HFF-Myc (cell line): Measurements from ENCODE around the gene GPR22.

Experiments used
- DNase-seq: peaks from one replicate; pipeline ENCODE4 v3.0.0-alpha.2; 2011; ENCODE audit warnings: low read depth; ENCODE audit errors: extremely low read depth
- H3K4me3 ChIP-seq: replicated peaks from 2 replicates; pipeline ENCODE4 v1.5.1; 2011; ENCODE audit warnings: low read depth, mild to moderate bottlenecking, control low read depth, low read length
- TF ChIP-seq, protein P1 (sequence below): IDR thresholded peaks from 2 replicates; pipeline ENCODE4 v1.5.1; 2012; ENCODE audit warnings: mild to moderate bottlenecking, low read depth, low read length, control low read depth; ENCODE audit errors: missing control alignments

Gene GPR22

DNA sequence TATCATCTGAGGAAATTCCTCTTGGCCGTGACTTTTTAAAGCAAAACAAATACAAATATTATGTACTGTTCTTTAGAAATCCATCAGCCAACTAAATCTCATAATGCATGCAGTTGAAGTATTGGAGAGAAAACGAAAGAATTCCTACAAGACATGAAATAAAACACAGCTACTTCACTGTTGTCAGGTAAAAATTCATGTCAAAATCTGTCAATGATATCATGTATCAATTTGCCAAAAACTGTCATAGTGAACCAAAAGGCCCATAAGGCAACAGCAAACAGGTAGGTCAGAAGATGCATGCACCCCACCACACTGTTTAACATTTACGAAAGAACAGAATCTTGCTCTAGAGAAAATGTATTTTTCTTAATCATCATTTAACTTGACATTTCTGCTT, 2.3 kb downstream of the GPR22 start:
- TF ChIP-seq, protein P1, sequence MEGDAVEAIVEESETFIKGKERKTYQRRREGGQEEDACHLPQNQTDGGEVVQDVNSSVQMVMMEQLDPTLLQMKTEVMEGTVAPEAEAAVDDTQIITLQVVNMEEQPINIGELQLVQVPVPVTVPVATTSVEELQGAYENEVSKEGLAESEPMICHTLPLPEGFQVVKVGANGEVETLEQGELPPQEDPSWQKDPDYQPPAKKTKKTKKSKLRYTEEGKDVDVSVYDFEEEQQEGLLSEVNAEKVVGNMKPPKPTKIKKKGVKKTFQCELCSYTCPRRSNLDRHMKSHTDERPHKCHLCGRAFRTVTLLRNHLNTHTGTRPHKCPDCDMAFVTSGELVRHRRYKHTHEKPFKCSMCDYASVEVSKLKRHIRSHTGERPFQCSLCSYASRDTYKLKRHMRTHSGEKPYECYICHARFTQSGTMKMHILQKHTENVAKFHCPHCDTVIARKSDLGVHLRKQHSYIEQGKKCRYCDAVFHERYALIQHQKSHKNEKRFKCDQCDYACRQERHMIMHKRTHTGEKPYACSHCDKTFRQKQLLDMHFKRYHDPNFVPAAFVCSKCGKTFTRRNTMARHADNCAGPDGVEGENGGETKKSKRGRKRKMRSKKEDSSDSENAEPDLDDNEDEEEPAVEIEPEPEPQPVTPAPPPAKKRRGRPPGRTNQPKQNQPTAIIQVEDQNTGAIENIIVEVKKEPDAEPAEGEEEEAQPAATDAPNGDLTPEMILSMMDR, result no peak
- H3K4me3 ChIP-seq, result no peak overlapping the region
- no peak for DNase-seq

DNA sequence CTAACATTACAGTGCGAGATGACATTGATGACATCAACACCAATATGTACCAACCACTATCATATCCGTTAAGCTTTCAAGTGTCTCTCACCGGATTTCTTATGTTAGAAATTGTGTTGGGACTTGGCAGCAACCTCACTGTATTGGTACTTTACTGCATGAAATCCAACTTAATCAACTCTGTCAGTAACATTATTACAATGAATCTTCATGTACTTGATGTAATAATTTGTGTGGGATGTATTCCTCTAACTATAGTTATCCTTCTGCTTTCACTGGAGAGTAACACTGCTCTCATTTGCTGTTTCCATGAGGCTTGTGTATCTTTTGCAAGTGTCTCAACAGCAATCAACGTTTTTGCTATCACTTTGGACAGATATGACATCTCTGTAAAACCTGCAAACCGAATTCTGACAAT, 4.3 kb downstream of the GPR22 start:
- no peak for DNase-seq

DNA sequence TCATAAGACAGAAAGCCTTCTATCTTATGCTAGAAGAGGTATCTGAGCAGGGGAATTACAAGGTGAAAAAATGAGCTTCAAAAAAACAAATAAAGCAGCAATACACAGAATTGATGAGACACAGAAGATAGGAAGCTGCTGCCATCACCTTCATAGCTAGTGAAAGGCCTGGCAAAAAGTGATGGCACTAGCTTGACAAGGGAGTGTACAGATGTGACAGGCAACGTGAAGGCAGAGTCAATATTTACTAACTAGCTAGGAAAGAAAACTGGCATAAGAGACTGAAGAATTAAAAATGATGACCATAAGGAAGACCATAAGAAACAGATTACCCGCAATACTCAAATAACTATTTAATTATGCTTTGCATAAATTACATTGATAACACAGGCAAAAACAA, 9.4 kb downstream of the GPR22 start:
- no peak overlapping the region for H3K4me3 ChIP-seq
- DNase-seq, result no peak
- TF ChIP-seq, protein P1, result no peak

More for the DNA sequence above, 4.3 kb downstream of the GPR22 start:
- TF ChIP-seq, protein P1, result no peak
- H3K4me3 ChIP-seq, result no peak overlapping the region

DNA sequence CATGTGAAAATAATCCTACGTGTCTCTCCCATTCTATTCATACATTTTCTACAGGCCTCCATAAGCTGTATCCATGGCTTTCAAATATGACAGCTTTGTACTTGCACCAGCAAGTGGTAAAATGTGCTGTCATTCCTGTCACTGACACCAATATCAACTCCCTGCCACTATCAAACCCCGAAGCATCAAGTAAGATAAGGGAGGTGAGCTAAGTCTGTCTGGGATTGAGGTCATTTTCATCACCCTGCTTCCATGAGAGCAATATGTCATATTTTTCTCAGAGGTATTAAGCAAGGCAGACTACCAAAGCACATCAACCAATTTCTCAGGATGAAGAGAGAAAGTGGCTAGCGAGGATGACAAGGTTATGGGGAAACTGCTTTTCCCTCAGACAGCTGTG, 11.1 kb downstream of the GPR22 start:
- TF ChIP-seq, protein P1, result no peak
- no peak for DNase-seq
- no peak overlapping the region for H3K4me3 ChIP-seq

DNA sequence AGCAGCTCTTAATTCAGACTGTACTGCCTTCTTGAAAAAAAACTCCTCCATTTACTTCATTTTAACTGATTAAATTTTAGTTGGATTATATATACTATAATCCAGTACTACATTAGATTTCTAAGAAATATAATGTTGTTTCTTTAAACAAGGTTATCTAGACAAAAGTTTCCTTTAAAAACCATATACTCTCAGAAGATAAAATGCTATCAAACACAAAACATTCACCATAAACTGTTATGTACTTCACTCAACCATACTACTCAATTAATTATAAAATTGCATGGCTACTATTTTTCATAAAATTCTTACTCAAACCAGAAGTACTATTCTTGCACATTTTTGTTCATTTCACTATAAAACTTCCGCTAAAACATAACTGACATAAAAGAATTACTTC, 12.7 kb downstream of the GPR22 start:
- H3K4me3 ChIP-seq, result no peak overlapping the region
- DNase-seq, result no peak
- TF ChIP-seq, protein P1, result no peak

DNA sequence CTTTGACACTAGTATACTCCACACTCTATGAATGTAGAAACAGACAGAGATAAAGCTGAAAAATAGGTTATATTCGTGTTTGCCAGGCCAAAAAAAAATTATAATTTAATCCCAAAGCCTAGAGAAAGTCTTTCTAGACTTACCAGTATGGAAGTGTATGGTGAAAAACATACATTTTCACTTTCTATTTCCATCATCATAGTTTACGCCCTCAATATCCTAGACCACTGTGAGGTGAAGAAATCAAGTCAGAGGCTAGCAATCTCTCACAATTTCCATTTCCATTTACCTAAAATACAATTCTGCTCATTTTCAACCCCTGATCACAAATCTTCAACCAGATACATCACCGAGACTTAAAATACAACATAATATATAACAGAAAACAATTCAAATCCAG, 16.2 kb downstream of the GPR22 start:
- no peak for DNase-seq
- no peak overlapping the region for H3K4me3 ChIP-seq
- TF ChIP-seq, protein P1, result no peak

DNA sequence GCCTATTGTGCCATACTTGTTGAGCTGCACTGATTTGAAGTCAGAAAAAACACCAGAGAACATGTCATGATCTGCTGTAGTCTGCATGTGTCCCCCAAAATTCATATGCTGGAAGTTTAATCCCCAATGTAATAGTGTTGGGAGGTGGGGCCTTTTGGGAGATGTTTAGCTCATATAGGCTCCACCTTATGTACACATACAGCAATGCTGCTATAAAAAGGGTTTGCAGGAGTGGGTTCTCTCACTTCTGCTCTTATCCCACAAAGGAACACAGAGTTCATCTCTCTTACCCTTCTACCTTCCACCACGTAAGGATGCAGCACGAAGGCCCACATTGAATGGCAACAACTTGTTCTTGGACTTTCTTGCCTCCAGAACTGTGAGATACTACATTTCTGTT, 23.0 kb downstream of the GPR22 start:
- TF ChIP-seq, protein P1, result no peak
- no peak for DNase-seq
- no peak overlapping the region for H3K4me3 ChIP-seq
